HG02678 (cell line): Measurements from ENCODE around the gene SLC13A3.

Experiments
- ATAC-seq: cut with Tn5 transposase; IDR thresholded peaks from one replicate; pipeline ENCODE4 v1.9.1; 2021; ENCODE audit warnings: mild to moderate bottlenecking, moderate library complexity; ENCODE audit not compliant: unreplicated experiment

Gene SLC13A3

DNA sequence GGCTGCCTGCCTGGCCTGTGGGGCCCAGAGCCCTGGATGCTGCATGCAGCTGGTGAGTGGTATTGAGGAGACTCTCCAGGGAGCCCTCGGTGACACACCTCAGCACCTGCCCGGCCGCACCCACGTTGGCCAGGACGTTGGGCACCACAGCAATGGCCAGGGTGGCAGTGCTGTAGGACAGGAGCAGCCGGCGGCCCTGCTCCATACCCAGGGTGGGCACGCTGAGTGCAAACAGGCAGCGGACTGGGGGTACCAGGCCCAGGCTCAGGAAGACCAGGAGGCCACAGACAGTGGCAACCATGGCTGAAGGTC lies 105.5 kb downstream of the SLC13A3 start:
- no peak for ATAC-seq

DNA sequence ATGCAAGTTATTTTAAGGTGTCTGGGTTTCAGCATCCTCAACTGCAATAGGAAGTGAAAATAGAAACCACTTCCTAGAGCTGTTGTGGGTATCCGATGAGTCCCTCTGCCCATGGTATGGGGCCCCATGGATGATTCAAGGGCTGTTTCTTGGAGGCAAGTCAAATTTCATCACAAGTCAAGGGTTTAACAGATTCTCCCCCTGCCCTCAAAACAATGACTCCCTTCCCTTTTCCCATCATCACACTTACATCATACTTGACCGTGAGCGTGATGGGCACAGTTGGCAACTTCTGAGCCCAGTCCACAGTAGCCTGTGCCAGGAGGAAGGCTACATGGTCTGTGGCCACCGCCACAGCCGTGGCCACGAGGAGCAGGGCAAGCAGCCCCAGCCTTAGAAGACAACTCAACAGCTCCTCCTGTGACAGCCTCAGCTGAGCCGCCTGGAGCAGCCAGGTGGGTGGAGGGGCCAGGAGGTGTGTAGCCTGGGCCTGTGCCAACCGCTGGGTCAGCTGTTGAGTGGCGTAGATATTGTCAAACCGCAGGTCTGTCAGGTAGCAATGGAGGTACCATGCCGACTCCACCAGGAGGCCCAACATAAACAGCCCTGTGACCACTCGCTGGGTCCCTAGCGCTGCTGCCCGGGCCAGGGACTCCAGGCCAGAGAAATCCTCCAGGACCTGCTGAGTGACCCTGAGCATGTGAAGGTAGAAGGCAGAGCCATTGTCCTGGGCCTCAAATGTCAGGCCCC lies 106.0 kb downstream of the SLC13A3 start:
- ATAC-seq: no peak

GRCh38 chr20:46544576-46544975 lies 106.7 kb downstream of the SLC13A3 start:
- no peak for ATAC-seq

DNA sequence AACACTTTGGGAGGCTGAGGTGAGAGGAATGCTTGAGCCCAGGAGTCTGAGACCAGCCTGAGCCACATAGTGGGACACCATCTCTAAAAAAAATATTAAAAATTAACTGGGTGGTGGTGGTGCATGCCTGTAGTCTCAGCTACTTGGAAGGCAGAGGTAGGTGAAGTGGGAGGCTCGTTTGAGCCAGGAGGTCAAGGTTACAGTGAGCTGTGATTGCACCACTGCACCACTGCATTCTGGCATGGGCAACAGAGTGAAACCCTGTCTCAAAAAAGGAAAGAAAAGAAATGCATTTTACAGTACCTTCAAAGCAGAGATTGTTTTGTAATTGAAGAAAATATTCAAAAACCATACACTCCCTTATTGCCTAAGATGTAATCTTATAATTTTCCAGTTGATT lies 107.3 kb downstream of the SLC13A3 start:
- ATAC-seq: no peak

DNA sequence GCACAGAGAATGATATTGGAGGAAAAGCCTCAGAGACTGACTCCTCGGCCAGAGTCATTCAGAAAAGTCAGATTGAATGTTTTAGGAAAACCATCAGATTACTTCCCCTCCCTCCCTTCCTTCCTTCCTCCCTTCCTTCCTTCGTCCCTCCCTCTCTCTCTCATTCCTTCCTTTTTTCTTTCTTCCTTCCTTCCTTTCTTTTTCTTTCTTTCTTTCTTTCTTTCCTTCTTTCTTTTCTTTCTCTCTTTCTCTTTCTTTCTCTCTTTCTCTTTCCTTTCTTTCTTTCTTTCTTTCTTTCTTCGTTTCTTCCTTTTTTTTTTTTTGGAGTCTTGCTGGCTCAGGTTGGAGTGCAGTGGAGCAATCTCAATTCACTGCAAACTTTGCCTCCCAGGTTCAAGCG lies 108.2 kb downstream of the SLC13A3 start:
- no peak for ATAC-seq

GRCh38 chr20:46541229-46541935 lies 109.9 kb downstream of the SLC13A3 start:
- no peak for ATAC-seq

GRCh38 chr20:46539113-46539512 lies 112.1 kb downstream of the SLC13A3 start:
- no peak for ATAC-seq

GRCh38 chr20:46530640-46531039 lies 120.6 kb downstream of the SLC13A3 start:
- ATAC-seq: no peak

DNA sequence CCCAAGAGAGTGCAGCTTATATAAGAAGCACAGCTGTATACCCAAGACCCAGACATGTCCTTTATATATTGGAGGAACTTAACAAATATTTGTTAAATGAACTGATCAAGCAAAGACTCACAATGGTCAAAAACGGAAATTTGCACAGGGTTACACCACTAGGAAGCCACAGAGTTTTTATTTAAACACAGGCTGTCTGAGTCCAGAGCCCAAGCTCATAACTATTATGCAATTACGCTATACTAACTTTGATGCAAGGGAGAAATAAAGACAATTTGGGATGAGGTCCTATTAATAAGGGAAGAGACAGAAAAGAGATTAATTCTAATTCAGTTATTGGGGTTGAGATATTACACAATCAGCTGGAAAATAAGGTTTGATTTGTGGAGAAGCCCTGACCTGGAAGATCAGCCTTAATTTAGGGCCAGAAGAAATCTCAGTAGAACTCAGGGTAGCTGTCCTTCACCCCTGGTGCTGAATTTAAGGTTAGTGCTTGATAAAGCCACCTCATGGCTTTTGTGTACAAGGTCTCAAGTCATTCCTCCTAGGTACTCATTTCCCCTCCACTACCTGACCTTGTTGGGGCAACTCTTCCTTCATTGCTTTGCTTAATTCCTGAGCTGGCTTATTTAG lies 127.4 kb downstream of the SLC13A3 start:
- no peak for ATAC-seq

GRCh38 chr20:46523108-46523507 lies 128.2 kb downstream of the SLC13A3 start:
- no peak for ATAC-seq

GRCh38 chr20:46520976-46521579 lies 130.2 kb downstream of the SLC13A3 start:
- ATAC-seq: no peak

GRCh38 chr20:46520540-46520939 lies 130.7 kb downstream of the SLC13A3 start:
- no peak for ATAC-seq

GRCh38 chr20:46519471-46520068 lies 131.7 kb downstream of the SLC13A3 start:
- ATAC-seq: no peak

- ATAC-seq: no peak
These were observed 138.1 kb downstream of the SLC13A3 start, which contains the start of gene ZNF334 for GRCh38 chr20:46512943-46513844. TSS of gene ZNF334 (minus strand) at chr20:46513559. CDS start at chr20:46512102, 1,457 bp downstream.

DNA sequence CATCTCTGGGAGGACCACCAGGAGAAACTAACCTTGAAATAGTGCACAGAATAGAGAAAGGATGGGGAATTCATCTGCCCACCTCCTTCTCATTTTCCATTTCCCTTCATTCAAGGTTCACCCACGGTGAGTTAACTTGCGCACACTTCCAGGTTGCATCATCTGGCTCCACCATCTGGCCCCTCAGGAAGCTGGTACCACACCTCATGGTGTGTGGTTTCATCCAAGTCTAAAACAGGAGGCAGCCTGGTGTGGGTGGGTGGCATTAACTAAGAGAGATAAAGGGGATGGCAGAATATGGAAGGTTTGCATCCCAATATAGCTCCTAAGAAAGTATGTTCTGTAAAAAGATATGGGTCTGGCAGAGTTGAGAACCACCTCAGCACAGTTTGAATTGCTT lies 141.7 kb downstream of the SLC13A3 start:
- no peak for ATAC-seq
